Adipocyte (in vitro differentiated cells): ENCODE results near the gene C2CD3.
A peak's percentile ranks its signal among the peaks of the same experiment; 100 is the strongest.
"Not testable (repeated sequence)": the region's sequence is repeated elsewhere in the genome, so short reads cannot be mapped to it uniquely, and the experiment has no call there.

ENCODE experiments used
- DNase-seq: peaks from one replicate; pipeline ENCODE4 v3.0.0-alpha.2; 2015; ENCODE audit warnings: low read depth
- H3K27me3 ChIP-seq: replicated peaks from 2 replicates; pipeline ENCODE4 v1.7.0; 2013; ENCODE audit warnings: mild to moderate bottlenecking, low read length, moderate library complexity; ENCODE audit not compliant: control insufficient read depth, insufficient read depth
- H3K36me3 ChIP-seq: 2 replicates; pipeline ENCODE4 v1.7.0; 2013; ENCODE audit warnings: low read length, mild to moderate bottlenecking, moderate library complexity; ENCODE audit not compliant: control insufficient read depth, insufficient read depth, severe bottlenecking
- H3K4me1 ChIP-seq: 2 replicates; pipeline ENCODE4 v1.7.0; 2013; ENCODE audit warnings: mild to moderate bottlenecking, low read length, moderate library complexity; ENCODE audit not compliant: control insufficient read depth, insufficient read depth
- H3K4me3 ChIP-seq: 2 replicates; pipeline ENCODE4 v1.7.0; 2013; ENCODE audit warnings: mild to moderate bottlenecking, low read length, moderate library complexity
- H3K9ac ChIP-seq: 2 replicates; pipeline ENCODE4 v1.7.0; 2013; ENCODE audit warnings: mild to moderate bottlenecking, low read length, moderate library complexity
- H3K9me3 ChIP-seq: 2 replicates; pipeline ENCODE4 v1.7.0; 2013; ENCODE audit warnings: mild to moderate bottlenecking, low read length, moderate library complexity; ENCODE audit not compliant: control insufficient read depth

Gene C2CD3

GRCh38 chr11:74154620-74155281 is 16.1 kb downstream of the C2CD3 start:
- no peak overlapping the region for H3K9ac ChIP-seq
- no peaks in the 10 kb centered on the region for H3K9me3 ChIP-seq
- H3K4me3 ChIP-seq: no peak overlapping the region
- H3K27me3 ChIP-seq: no peaks in the 10 kb centered on the region
- peaks cover 3% of the 10 kb centered on the region for H3K36me3 ChIP-seq
- peaks cover 11% of the 10 kb centered on the region for H3K4me1 ChIP-seq
- DNase-seq: peak; percentile 19

- no peak overlapping the region for H3K9ac ChIP-seq
- no peak overlapping the region for H3K4me3 ChIP-seq
- H3K9me3 ChIP-seq: no peaks in the 10 kb centered on the region
- H3K4me1 ChIP-seq: peaks cover 21% of the 10 kb centered on the region
- DNase-seq: no peak
- peaks cover 3% of the 10 kb centered on the region for H3K36me3 ChIP-seq
- no peaks in the 10 kb centered on the region for H3K27me3 ChIP-seq
Observed at GRCh38 chr11:74153224-74153623, 17.6 kb downstream of the C2CD3 start.

GRCh38 chr11:74147199-74147929 is 23.4 kb downstream of the C2CD3 start:
- DNase-seq: peak; percentile 38
- no peaks in the 10 kb centered on the region for H3K36me3 ChIP-seq
- H3K27me3 ChIP-seq: no peaks in the 10 kb centered on the region
- peak overlapping the region; percentile 8 for H3K4me3 ChIP-seq
- no peak overlapping the region for H3K9ac ChIP-seq
- no peaks in the 10 kb centered on the region for H3K9me3 ChIP-seq
- peaks cover 28% of the 10 kb centered on the region for H3K4me1 ChIP-seq

GRCh38 chr11:74144592-74144991 is 26.2 kb downstream of the C2CD3 start:
- Histone ChIP-seq H3K9me3 (no peaks in the 10 kb centered on the region), H3K4me3 (no peak overlapping the region), H3K4me1 (peaks cover 40% of the 10 kb centered on the region), H3K36me3 (no peaks in the 10 kb centered on the region), H3K27me3 (no peaks in the 10 kb centered on the region), H3K9ac (no peak overlapping the region)
- DNase-seq: no peak

- no peak for DNase-seq
- peaks cover 41% of the 10 kb centered on the region for H3K4me1 ChIP-seq
- H3K9ac ChIP-seq: peak overlapping the region; percentile 37
- no peaks in the 10 kb centered on the region for H3K27me3 ChIP-seq
- H3K36me3 ChIP-seq: no peaks in the 10 kb centered on the region
- no peaks in the 10 kb centered on the region for H3K9me3 ChIP-seq
- H3K4me3 ChIP-seq: no peak overlapping the region
Observed at GRCh38 chr11:74142624-74143023, 28.2 kb downstream of the C2CD3 start.

- peaks cover 35% of the 10 kb centered on the region for H3K4me1 ChIP-seq
- no peak overlapping the region for H3K9ac ChIP-seq
- H3K4me3 ChIP-seq: no peak overlapping the region
- no peaks in the 10 kb centered on the region for H3K27me3 ChIP-seq
- no peaks in the 10 kb centered on the region for H3K9me3 ChIP-seq
- no peak for DNase-seq
- no peaks in the 10 kb centered on the region for H3K36me3 ChIP-seq
Observed at GRCh38 chr11:74141908-74142307, 28.9 kb downstream of the C2CD3 start.

GRCh38 chr11:74141241-74141695 is 29.5 kb downstream of the C2CD3 start:
- Histone ChIP-seq H3K4me1 (peaks cover 35% of the 10 kb centered on the region), H3K9me3 (no peaks in the 10 kb centered on the region), H3K9ac (no peak overlapping the region), H3K36me3 (no peaks in the 10 kb centered on the region), H3K4me3 (no peak overlapping the region), H3K27me3 (no peaks in the 10 kb centered on the region)
- no peak for DNase-seq

GRCh38 chr11:74139919-74140431 is 30.8 kb downstream of the C2CD3 start:
- H3K9me3 ChIP-seq, H3K4me3 ChIP-seq, H3K36me3 ChIP-seq, H3K9ac ChIP-seq, H3K27me3 ChIP-seq, DNase-seq: not testable (repeated sequence)
- H3K4me1 ChIP-seq: peaks cover 42% of the 10 kb centered on the region

GRCh38 chr11:74139151-74139918 is 31.5 kb downstream of the C2CD3 start:
- no peaks in the 10 kb centered on the region for H3K9me3 ChIP-seq
- H3K4me3 ChIP-seq: no peak overlapping the region
- DNase-seq: no peak
- peaks cover 43% of the 10 kb centered on the region for H3K4me1 ChIP-seq
- H3K36me3 ChIP-seq: no peaks in the 10 kb centered on the region
- H3K9ac ChIP-seq: peak overlapping the region; percentile 57
- H3K27me3 ChIP-seq: no peaks in the 10 kb centered on the region

GRCh38 chr11:74138572-74138971 is 32.2 kb downstream of the C2CD3 start:
- no peaks in the 10 kb centered on the region for H3K27me3 ChIP-seq
- peak; percentile 91 for DNase-seq
- H3K36me3 ChIP-seq: peaks cover under 1% of the 10 kb centered on the region
- peak overlapping the region; percentile 57 for H3K9ac ChIP-seq
- no peak overlapping the region for H3K4me3 ChIP-seq
- H3K9me3 ChIP-seq: no peaks in the 10 kb centered on the region
- H3K4me1 ChIP-seq: peaks cover 43% of the 10 kb centered on the region

GRCh38 chr11:74138021-74138420 is 32.8 kb downstream of the C2CD3 start:
- Histone ChIP-seq H3K27me3 (no peaks in the 10 kb centered on the region), H3K9me3 (no peaks in the 10 kb centered on the region), H3K9ac (peak overlapping the region; percentile 8), H3K4me3 (no peak overlapping the region), H3K36me3 (peaks cover 6% of the 10 kb centered on the region), H3K4me1 (peaks cover 43% of the 10 kb centered on the region)
- no peak for DNase-seq
